IPS-18a (cell line): Measurements from ENCODE around the gene IRAG1.

ENCODE experiments used
- H3K27ac ChIP-seq: one replicate; pipeline ENCODE4 v1.5.1; 2013; ENCODE audit warnings: low read length
- H3K27me3 ChIP-seq: one replicate; pipeline ENCODE4 v1.6.1; 2013; ENCODE audit warnings: mild to moderate bottlenecking, low read length; ENCODE audit not compliant: control insufficient read depth, insufficient read depth
- H3K36me3 ChIP-seq: one replicate; pipeline ENCODE4 v1.6.1; 2013; ENCODE audit warnings: low read depth, low read length; ENCODE audit not compliant: control insufficient read depth
- H3K4me1 ChIP-seq: one replicate; pipeline ENCODE4 v1.6.1; 2013; ENCODE audit warnings: low read depth, low read length; ENCODE audit not compliant: control insufficient read depth
- H3K4me3 ChIP-seq: one replicate; pipeline ENCODE4 v1.5.1; 2013; ENCODE audit warnings: low read length
- H3K9ac ChIP-seq: one replicate; pipeline ENCODE4 v1.6.1; 2013; ENCODE audit warnings: mild to moderate bottlenecking, low read length, moderate library complexity
- H3K9me3 ChIP-seq: one replicate; pipeline ENCODE4 v1.6.1; 2013; ENCODE audit warnings: low read depth, low read length; ENCODE audit not compliant: control insufficient read depth

The IRAG1 gene

DNA sequence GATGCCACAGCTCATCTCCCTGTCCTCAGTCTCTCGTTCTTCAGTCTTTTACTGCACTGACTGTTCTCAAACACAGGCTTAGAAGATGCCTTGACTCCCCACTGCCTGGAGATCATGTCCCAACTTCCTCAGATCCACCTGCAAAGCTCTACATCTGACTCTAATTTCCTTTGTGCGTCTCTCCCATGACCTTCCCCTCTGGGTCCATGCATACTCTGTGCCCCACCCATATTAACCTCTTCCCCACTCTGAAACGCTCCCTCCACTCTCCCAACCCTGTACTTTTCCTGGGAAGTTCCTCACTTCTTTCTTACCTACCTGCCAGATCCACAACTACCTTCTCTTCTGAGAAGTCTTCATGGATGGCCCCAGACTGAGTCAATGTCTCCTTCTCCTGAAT, 16.6 kb downstream of the IRAG1 start:
- no peaks in the 10 kb centered on the region for H3K9me3 ChIP-seq
- H3K27ac ChIP-seq: no peak overlapping the region
- no peak overlapping the region for H3K9ac ChIP-seq
- peaks cover 8% of the 10 kb centered on the region for H3K4me1 ChIP-seq
- H3K4me3 ChIP-seq: no peak overlapping the region
- H3K27me3 ChIP-seq: no peaks in the 10 kb centered on the region
- H3K36me3 ChIP-seq: no peaks in the 10 kb centered on the region

- no peaks in the 10 kb centered on the region for H3K9me3 ChIP-seq
- peaks cover 8% of the 10 kb centered on the region for H3K4me1 ChIP-seq
- H3K9ac ChIP-seq: no peak overlapping the region
- no peaks in the 10 kb centered on the region for H3K27me3 ChIP-seq
- H3K36me3 ChIP-seq: no peaks in the 10 kb centered on the region
- H3K4me3 ChIP-seq: no peak overlapping the region
- no peak overlapping the region for H3K27ac ChIP-seq
Measured at GRCh38 chr11:10674911-10675440, 18.6 kb downstream of the IRAG1 start.

DNA sequence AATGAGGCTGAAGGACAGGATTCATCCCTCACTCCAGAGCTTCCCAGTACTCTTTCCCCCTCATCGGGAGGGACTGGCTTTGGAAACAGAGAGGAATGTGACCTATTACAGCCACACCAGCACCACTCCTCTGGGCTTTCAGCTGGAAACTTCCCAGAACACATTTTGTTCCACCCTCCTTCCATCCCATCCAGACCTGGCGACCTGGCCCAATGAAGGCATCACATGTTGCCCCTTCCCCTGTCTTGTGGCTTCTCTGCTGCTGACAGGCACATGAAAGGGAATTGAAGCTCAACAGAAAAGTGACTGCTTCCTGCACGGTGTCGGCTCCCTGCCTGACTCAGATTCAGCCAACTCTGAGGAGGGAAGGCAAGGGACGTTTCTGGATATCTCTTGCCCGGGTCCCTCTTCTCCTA, 19.1 kb downstream of the IRAG1 start:
- Histone ChIP-seq H3K4me3 (no peak overlapping the region), H3K9me3 (no peaks in the 10 kb centered on the region), H3K4me1 (peaks cover 8% of the 10 kb centered on the region), H3K36me3 (no peaks in the 10 kb centered on the region), H3K27me3 (no peaks in the 10 kb centered on the region), H3K27ac (no peak overlapping the region), H3K9ac (no peak overlapping the region)

DNA sequence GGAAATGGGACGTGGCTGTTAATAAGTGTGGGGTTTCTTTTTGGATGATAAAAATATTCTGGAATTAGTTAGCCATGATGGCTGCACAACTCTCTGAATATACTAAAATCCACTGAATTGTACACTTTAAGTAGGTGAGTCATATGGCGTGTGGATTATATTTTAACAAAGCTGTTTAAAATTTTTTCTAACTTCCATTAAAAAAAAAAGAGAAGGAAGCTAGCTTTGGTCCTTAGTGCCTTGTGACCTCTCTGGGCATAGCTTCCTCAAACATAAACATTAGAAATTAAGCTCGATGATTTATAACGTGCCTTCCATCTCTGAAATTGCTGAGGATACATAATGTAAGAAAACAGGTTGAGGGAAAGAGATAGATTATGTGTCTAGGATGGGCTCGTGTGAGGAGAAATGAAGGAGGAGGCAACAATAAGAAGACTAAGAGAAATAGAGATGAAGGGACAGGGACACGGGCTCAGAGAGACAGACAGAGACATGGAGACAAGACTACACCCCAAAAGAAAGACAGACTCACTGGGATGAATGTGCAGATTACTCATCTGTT, 20.0 kb downstream of the IRAG1 start:
- Histone ChIP-seq H3K36me3 (no peaks in the 10 kb centered on the region), H3K9me3 (no peaks in the 10 kb centered on the region), H3K4me1 (peaks cover 8% of the 10 kb centered on the region), H3K27ac (no peak overlapping the region), H3K9ac (no peak overlapping the region), H3K27me3 (no peaks in the 10 kb centered on the region), H3K4me3 (no peak overlapping the region)

GRCh38 chr11:10670099-10670498, 23.5 kb downstream of the IRAG1 start:
- H3K36me3 ChIP-seq: no peaks in the 10 kb centered on the region
- H3K27ac ChIP-seq: no peak overlapping the region
- H3K9me3 ChIP-seq: no peaks in the 10 kb centered on the region
- H3K4me3 ChIP-seq: no peak overlapping the region
- H3K27me3 ChIP-seq: no peaks in the 10 kb centered on the region
- no peak overlapping the region for H3K9ac ChIP-seq
- peaks cover 4% of the 10 kb centered on the region for H3K4me1 ChIP-seq

- no peaks in the 10 kb centered on the region for H3K27me3 ChIP-seq
- no peak overlapping the region for H3K9ac ChIP-seq
- no peaks in the 10 kb centered on the region for H3K36me3 ChIP-seq
- no peaks in the 10 kb centered on the region for H3K4me1 ChIP-seq
- H3K9me3 ChIP-seq: no peaks in the 10 kb centered on the region
- H3K27ac ChIP-seq: no peak overlapping the region
- H3K4me3 ChIP-seq: no peak overlapping the region
Measured at GRCh38 chr11:10669258-10670033, 24.1 kb downstream of the IRAG1 start.

GRCh38 chr11:10667521-10667885, 26.1 kb downstream of the IRAG1 start:
- no peak overlapping the region for H3K4me3 ChIP-seq
- H3K4me1 ChIP-seq: no peaks in the 10 kb centered on the region
- H3K9ac ChIP-seq: no peak overlapping the region
- no peaks in the 10 kb centered on the region for H3K36me3 ChIP-seq
- no peaks in the 10 kb centered on the region for H3K27me3 ChIP-seq
- H3K27ac ChIP-seq: no peak overlapping the region
- H3K9me3 ChIP-seq: no peaks in the 10 kb centered on the region

- H3K4me1 ChIP-seq: no peaks in the 10 kb centered on the region
- no peaks in the 10 kb centered on the region for H3K9me3 ChIP-seq
- H3K36me3 ChIP-seq: no peaks in the 10 kb centered on the region
- H3K9ac ChIP-seq: no peak overlapping the region
- H3K27ac ChIP-seq: no peak overlapping the region
- H3K27me3 ChIP-seq: no peaks in the 10 kb centered on the region
- no peak overlapping the region for H3K4me3 ChIP-seq
Measured at GRCh38 chr11:10666556-10667520, 26.7 kb downstream of the IRAG1 start.

- H3K27me3 ChIP-seq: no peaks in the 10 kb centered on the region
- no peak overlapping the region for H3K4me3 ChIP-seq
- no peaks in the 10 kb centered on the region for H3K4me1 ChIP-seq
- no peak overlapping the region for H3K27ac ChIP-seq
- no peaks in the 10 kb centered on the region for H3K36me3 ChIP-seq
- no peak overlapping the region for H3K9ac ChIP-seq
- H3K9me3 ChIP-seq: no peaks in the 10 kb centered on the region
Measured at GRCh38 chr11:10664496-10664895, 29.1 kb downstream of the IRAG1 start.

DNA sequence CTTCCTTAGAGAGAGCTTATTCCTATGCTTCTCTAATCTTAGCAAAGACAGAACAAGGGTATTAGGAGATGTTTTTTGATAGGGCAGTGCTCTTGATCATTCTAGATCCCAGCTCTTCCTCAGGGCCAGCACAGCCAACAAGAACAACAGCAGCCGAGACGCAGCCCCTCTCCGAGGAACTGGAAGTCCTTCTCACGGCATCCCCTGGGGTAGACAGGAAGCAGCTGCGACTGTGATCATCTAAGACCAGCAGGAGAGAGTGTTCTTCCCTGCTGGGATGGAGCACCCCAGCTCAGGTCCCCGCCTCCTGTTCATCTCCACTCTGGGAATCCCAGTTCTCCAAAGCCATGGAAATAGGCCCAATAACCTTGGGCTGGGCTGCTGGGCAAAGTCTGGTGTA, 29.6 kb downstream of the IRAG1 start:
- Histone ChIP-seq H3K4me3 (no peak overlapping the region), H3K4me1 (no peaks in the 10 kb centered on the region), H3K27me3 (no peaks in the 10 kb centered on the region), H3K9ac (no peak overlapping the region), H3K27ac (no peak overlapping the region), H3K36me3 (no peaks in the 10 kb centered on the region), H3K9me3 (no peaks in the 10 kb centered on the region)

- no peak overlapping the region for H3K4me3 ChIP-seq
- H3K9ac ChIP-seq: no peak overlapping the region
- no peaks in the 10 kb centered on the region for H3K4me1 ChIP-seq
- no peaks in the 10 kb centered on the region for H3K36me3 ChIP-seq
- H3K9me3 ChIP-seq: no peaks in the 10 kb centered on the region
- no peak overlapping the region for H3K27ac ChIP-seq
- H3K27me3 ChIP-seq: no peaks in the 10 kb centered on the region
Measured at GRCh38 chr11:10663365-10663764, 30.2 kb downstream of the IRAG1 start.
